ENCODE results near the gene DGKG. TPM values are rescaled to one million over a fixed set of nuclear protein-coding genes. Genes with fewer than 3 reads are reported as not detected.

The DGKG gene
- total and polyA plus RNA-seq, 2 donors (not counting 1 experiment from before 2014, with no cell fraction given): 0.67 to 10.9 TPM

DNA sequence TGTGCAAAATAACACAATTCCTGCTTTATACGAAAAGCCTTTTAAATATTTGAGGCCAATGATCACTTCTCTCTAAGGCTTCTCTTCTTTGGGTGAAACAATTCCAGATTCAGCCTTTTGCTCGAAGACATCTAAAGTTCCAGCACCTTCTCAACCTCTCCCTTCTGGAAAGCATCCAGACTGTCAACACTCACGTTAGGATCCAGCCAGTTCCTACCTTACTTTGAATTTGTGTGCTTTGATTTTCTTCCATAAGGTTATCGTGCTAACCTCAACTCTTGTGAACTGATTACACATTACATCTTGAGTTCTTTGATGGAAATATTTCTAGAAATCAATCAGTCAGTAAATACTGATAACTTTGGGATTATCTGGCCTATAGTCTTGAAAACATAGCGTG is 127.9 kb downstream of the DGKG start:
- Histone ChIP-seq H3K27ac (ENCODE audit: low read length in 2 of 2) (no peak overlapping the region), H3K79me2 (ENCODE audit: control insufficient read depth, insufficient read depth, low read length) (no peaks in the 10 kb centered on the region), H3K4me2 (replicated peaks; ENCODE audit: low read depth, low read length, poor library complexity, severe bottlenecking) (no peak overlapping the region), H3K36me3 (replicated peaks in 1 of 2; ENCODE audit: control extremely low read depth in 1 of 2, control insufficient read depth in 1 of 2, extremely low read depth in 1 of 2, insufficient read depth in 2 of 2, low read length in 1 of 2) (no peaks in the 10 kb centered on the region), H3K4me3 (ENCODE audit: control extremely low read depth in 1 of 5, extremely low read depth in 1 of 5, insufficient read depth in 1 of 5, low read depth in 2 of 5, low read length in 4 of 5) (no peak overlapping the region), H3K9ac (ENCODE audit: low read length) (no peak overlapping the region), H3K4me1 (ENCODE audit: control insufficient read depth in 2 of 2, insufficient read depth in 2 of 2, low read length in 2 of 2) (peaks cover 9 to 11% of the 10 kb centered on the region in 2 donors), H3K9me3 (ENCODE audit: control extremely low read depth in 1 of 3, control insufficient read depth in 2 of 3, insufficient read depth in 1 of 3, low read length in 2 of 3) (no peaks in the 10 kb centered on the region), H3K27me3 (replicated peaks in 1 of 4; ENCODE audit: control extremely low read depth in 1 of 4, control insufficient read depth in 3 of 4, insufficient read depth in 4 of 4, low read length in 3 of 4) (no peaks in the 10 kb centered on the region), H2AFZ (ENCODE audit: insufficient read depth, low read depth, low read length, poor library complexity, severe bottlenecking) (no peak overlapping the region), H4K20me1 (ENCODE audit: control insufficient read depth, insufficient read depth, low read length, poor library complexity, severe bottlenecking) (no peaks in the 10 kb centered on the region)
- TF ChIP-seq, protein P1, sequence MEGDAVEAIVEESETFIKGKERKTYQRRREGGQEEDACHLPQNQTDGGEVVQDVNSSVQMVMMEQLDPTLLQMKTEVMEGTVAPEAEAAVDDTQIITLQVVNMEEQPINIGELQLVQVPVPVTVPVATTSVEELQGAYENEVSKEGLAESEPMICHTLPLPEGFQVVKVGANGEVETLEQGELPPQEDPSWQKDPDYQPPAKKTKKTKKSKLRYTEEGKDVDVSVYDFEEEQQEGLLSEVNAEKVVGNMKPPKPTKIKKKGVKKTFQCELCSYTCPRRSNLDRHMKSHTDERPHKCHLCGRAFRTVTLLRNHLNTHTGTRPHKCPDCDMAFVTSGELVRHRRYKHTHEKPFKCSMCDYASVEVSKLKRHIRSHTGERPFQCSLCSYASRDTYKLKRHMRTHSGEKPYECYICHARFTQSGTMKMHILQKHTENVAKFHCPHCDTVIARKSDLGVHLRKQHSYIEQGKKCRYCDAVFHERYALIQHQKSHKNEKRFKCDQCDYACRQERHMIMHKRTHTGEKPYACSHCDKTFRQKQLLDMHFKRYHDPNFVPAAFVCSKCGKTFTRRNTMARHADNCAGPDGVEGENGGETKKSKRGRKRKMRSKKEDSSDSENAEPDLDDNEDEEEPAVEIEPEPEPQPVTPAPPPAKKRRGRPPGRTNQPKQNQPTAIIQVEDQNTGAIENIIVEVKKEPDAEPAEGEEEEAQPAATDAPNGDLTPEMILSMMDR (IDR thresholded peaks at IDR 0.05): no peak
- no peak for TF ChIP-seq EZH2 (IDR thresholded peaks at IDR 0.05; ENCODE audit: borderline replicate concordance, insufficient read depth, low read depth, low read length, poor library complexity, severe bottlenecking)
- H3K4me1 Mint-ChIP-seq: peaks cover 11% of the 10 kb centered on the region
- no peak overlapping the region for H3K27ac Mint-ChIP-seq
- no peaks in the 10 kb centered on the region for H3K27me3 Mint-ChIP-seq
- DNase-seq (no peak), ATAC-seq (ENCODE audit: low read depth) (no peak)
- WGBS (ENCODE audit: insufficient coverage): 100% methylated on average over 3 of the region's 5 CpGs
- intact Hi-C loops (cut with micrococcal nuclease): no loop called here
- CTCF ChIA-PET: no interaction called here
- no peak overlapping the region for H3K4me3 Mint-ChIP-seq
- no peaks in the 10 kb centered on the region for H3K9me3 Mint-ChIP-seq (ENCODE audit: insufficient read depth)
- POLR2A ChIA-PET: interaction anchor here (0.6 kb wide), 1 partner anchor 10 kb away, joined by 5 read pairs; no protein-coding TSS in a partner anchor

DNA sequence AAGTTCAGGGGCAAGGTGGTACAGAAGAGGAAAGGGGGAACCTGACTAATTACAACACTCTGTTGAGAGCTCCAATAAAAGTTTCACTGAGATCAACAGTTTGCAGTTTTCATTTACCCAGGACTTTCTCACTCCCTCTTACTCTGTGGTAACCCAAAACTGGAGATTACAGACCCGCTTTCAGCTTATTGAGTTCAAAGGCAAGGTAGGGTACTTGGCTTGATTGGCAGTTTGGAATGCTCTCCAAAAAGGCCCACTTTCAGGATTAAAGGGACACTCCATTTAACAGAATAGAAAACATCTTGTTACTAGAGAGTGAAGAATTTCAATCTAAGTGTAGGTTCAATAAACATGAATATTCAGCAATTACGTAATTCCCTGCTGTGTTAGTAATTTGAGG is 135.6 kb downstream of the DGKG start:
- H3K36me3 ChIP-seq (replicated peaks in 1 of 2; ENCODE audit: control extremely low read depth in 1 of 2, control insufficient read depth in 1 of 2, extremely low read depth in 1 of 2, insufficient read depth in 2 of 2, low read length in 1 of 2): no peaks in the 10 kb centered on the region
- no peaks in the 10 kb centered on the region for H3K9me3 Mint-ChIP-seq (ENCODE audit: insufficient read depth)
- H3K4me1 Mint-ChIP-seq: peaks cover 1% of the 10 kb centered on the region
- H3K27me3 ChIP-seq (replicated peaks in 1 of 4; ENCODE audit: control extremely low read depth in 1 of 4, control insufficient read depth in 3 of 4, insufficient read depth in 4 of 4, low read length in 3 of 4): peaks cover 0 to 4% (median 2%) of the 10 kb centered on the region in 4 experiments
- H3K9ac ChIP-seq (ENCODE audit: low read length): no peak overlapping the region
- DNase-seq (no peak), ATAC-seq (ENCODE audit: low read depth) (no peak)
- CTCF ChIA-PET: interaction anchor here (1.0 kb wide), 1 partner anchor 315 kb away, joined by 3 read pairs; no protein-coding TSS in a partner anchor
- no CpG with 5 or more reads among the region's 2 CpGs for WGBS (ENCODE audit: insufficient coverage)
- no peak overlapping the region for H3K4me2 ChIP-seq (replicated peaks; ENCODE audit: low read depth, low read length, poor library complexity, severe bottlenecking)
- H2AFZ ChIP-seq (ENCODE audit: insufficient read depth, low read depth, low read length, poor library complexity, severe bottlenecking): no peak overlapping the region
- no peak overlapping the region for H3K4me3 Mint-ChIP-seq
- H3K27ac ChIP-seq (ENCODE audit: low read length in 2 of 2): no peak overlapping the region
- H3K79me2 ChIP-seq (ENCODE audit: control insufficient read depth, insufficient read depth, low read length): no peaks in the 10 kb centered on the region
- intact Hi-C loops (cut with micrococcal nuclease): no loop called here
- H3K27me3 Mint-ChIP-seq: peaks cover 23% of the 10 kb centered on the region
- H3K9me3 ChIP-seq (ENCODE audit: control extremely low read depth in 1 of 3, control insufficient read depth in 2 of 3, insufficient read depth in 1 of 3, low read length in 2 of 3): no peaks in the 10 kb centered on the region
- no peak overlapping the region for H3K4me3 ChIP-seq (ENCODE audit: control extremely low read depth in 1 of 5, extremely low read depth in 1 of 5, insufficient read depth in 1 of 5, low read depth in 2 of 5, low read length in 4 of 5)
- no peak overlapping the region for H3K27ac Mint-ChIP-seq
- H4K20me1 ChIP-seq (ENCODE audit: control insufficient read depth, insufficient read depth, low read length, poor library complexity, severe bottlenecking): no peaks in the 10 kb centered on the region
- no peaks in the 10 kb centered on the region for H3K4me1 ChIP-seq (ENCODE audit: control insufficient read depth in 2 of 2, insufficient read depth in 2 of 2, low read length in 2 of 2)
- POLR2A ChIA-PET: no interaction called here
- no peak for TF ChIP-seq EZH2 (IDR thresholded peaks at IDR 0.05; ENCODE audit: borderline replicate concordance, insufficient read depth, low read depth, low read length, poor library complexity, severe bottlenecking)
- TF ChIP-seq, protein P1 (IDR thresholded peaks at IDR 0.05): no peak

Measured in B cell (primary cell).